Skeletal muscle satellite cell (primary cell): ENCODE data around the gene CARF.
"Not testable (repeated sequence)": the region's sequence is repeated elsewhere in the genome, so short reads cannot be mapped to it uniquely, and the experiment has no call there.

Experiments used
- H3K27me3 ChIP-seq: 2 replicates; pipeline ENCODE4 v1.7.0; 2013; ENCODE audit warnings: low read length; ENCODE audit not compliant: control insufficient read depth, insufficient read depth
- H3K36me3 ChIP-seq: 2 replicates; pipeline ENCODE4 v1.7.0; 2013; ENCODE audit warnings: mild to moderate bottlenecking, control low read depth, low read length; ENCODE audit not compliant: insufficient read depth
- H3K4me1 ChIP-seq: 2 replicates; pipeline ENCODE4 v1.7.0; 2013; ENCODE audit warnings: low read length; ENCODE audit not compliant: control insufficient read depth, insufficient read depth
- H3K4me2 ChIP-seq: 2 replicates; pipeline ENCODE4 v1.7.0; 2013; ENCODE audit warnings: mild to moderate bottlenecking, low read length
- H3K4me3 ChIP-seq: 2 replicates; pipeline ENCODE4 v1.7.0; 2013; ENCODE audit warnings: low read length
- H3K9ac ChIP-seq: 2 replicates; pipeline ENCODE4 v1.7.0; 2013; ENCODE audit warnings: mild to moderate bottlenecking, low read depth, low read length, moderate library complexity
- H3K9me3 ChIP-seq: replicated peaks from 2 replicates; pipeline ENCODE4 v1.7.0; 2013; ENCODE audit warnings: mild to moderate bottlenecking, control low read depth, low read length

The CARF gene

GRCh38 chr2:202941771-202942170 is 29.7 kb downstream of the CARF start:
- Histone ChIP-seq H3K4me2 (no peak overlapping the region), H3K4me3 (no peak overlapping the region), H3K36me3 (peaks cover 4% of the 10 kb centered on the region), H3K4me1 (peaks cover 3% of the 10 kb centered on the region), H3K9me3 (no peaks in the 10 kb centered on the region), H3K27me3 (no peaks in the 10 kb centered on the region), H3K9ac (no peak overlapping the region)

GRCh38 chr2:202944408-202944807 is 32.3 kb downstream of the CARF start:
- Histone ChIP-seq H3K9me3 (no peaks in the 10 kb centered on the region), H3K4me3 (no peak overlapping the region)

DNA sequence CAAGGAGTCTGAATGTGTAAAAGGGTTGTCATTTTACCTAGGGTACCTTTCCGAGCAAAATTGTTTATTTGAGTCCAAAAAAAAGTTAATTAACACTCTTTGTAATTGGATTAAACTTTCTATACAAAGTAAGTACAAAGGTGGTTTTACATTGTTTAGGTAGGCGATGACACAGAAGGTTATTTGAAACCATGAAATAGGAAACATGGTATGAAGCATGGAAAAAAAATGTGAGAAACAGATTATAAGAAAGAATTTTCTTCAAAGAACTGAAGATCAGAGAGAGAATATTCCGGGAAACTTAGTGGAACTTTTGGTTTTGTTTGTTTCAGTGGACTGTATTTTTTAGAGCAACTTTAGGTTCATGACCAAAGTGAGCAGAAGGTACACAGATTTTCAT is 32.7 kb downstream of the CARF start:
- H3K9me3 ChIP-seq: no peaks in the 10 kb centered on the region
- H3K4me2 ChIP-seq: no peak overlapping the region
- no peaks in the 10 kb centered on the region for H3K27me3 ChIP-seq
- no peak overlapping the region for H3K9ac ChIP-seq
- H3K4me3 ChIP-seq: no peak overlapping the region
- H3K4me1 ChIP-seq: peaks cover 3% of the 10 kb centered on the region
- no peaks in the 10 kb centered on the region for H3K36me3 ChIP-seq

More at GRCh38 chr2:202944408-202944807, 32.3 kb downstream of the CARF start:
- Histone ChIP-seq H3K4me1 (peaks cover 3% of the 10 kb centered on the region), H3K9ac (no peak overlapping the region), H3K36me3 (no peaks in the 10 kb centered on the region), H3K4me2 (no peak overlapping the region), H3K27me3 (no peaks in the 10 kb centered on the region)

GRCh38 chr2:202945497-202945896 is 33.4 kb downstream of the CARF start:
- Histone ChIP-seq H3K4me3 (no peak overlapping the region), H3K9me3 (no peaks in the 10 kb centered on the region), H3K27me3 (no peaks in the 10 kb centered on the region), H3K4me2 (no peak overlapping the region), H3K4me1 (peaks cover 3% of the 10 kb centered on the region), H3K36me3 (no peaks in the 10 kb centered on the region), H3K9ac (no peak overlapping the region)

- H3K36me3 ChIP-seq, H3K27me3 ChIP-seq, H3K4me3 ChIP-seq, H3K9ac ChIP-seq, H3K4me2 ChIP-seq, H3K9me3 ChIP-seq, H3K4me1 ChIP-seq: not testable (repeated sequence)
Observed at GRCh38 chr2:202949333-202949732, 37.3 kb downstream of the CARF start.

GRCh38 chr2:202950592-202950991 is 38.5 kb downstream of the CARF start:
- Histone ChIP-seq H3K27me3 (no peaks in the 10 kb centered on the region), H3K36me3 (no peaks in the 10 kb centered on the region)

GRCh38 chr2:202960524-202960923 is 48.4 kb downstream of the CARF start:
- no peaks in the 10 kb centered on the region for H3K9me3 ChIP-seq
- H3K9ac ChIP-seq: no peak overlapping the region

More at GRCh38 chr2:202950592-202950991, 38.5 kb downstream of the CARF start:
- Histone ChIP-seq H3K4me3 (no peak overlapping the region), H3K4me1 (no peaks in the 10 kb centered on the region), H3K4me2 (no peak overlapping the region), H3K9ac (no peak overlapping the region), H3K9me3 (no peaks in the 10 kb centered on the region)

GRCh38 chr2:202963712-202964111 is 51.6 kb downstream of the CARF start:
- Histone ChIP-seq H3K4me2 (no peak overlapping the region), H3K27me3 (no peaks in the 10 kb centered on the region), H3K4me1 (peaks cover 2% of the 10 kb centered on the region), H3K9ac (no peak overlapping the region), H3K4me3 (no peak overlapping the region), H3K36me3 (no peaks in the 10 kb centered on the region), H3K9me3 (no peaks in the 10 kb centered on the region)

More at GRCh38 chr2:202960524-202960923, 48.4 kb downstream of the CARF start:
- Histone ChIP-seq H3K4me1 (no peaks in the 10 kb centered on the region), H3K4me3 (no peak overlapping the region), H3K27me3 (no peaks in the 10 kb centered on the region), H3K4me2 (no peak overlapping the region), H3K36me3 (no peaks in the 10 kb centered on the region)

- Histone ChIP-seq H3K4me3 (no peak overlapping the region), H3K27me3 (no peaks in the 10 kb centered on the region), H3K9me3 (no peaks in the 10 kb centered on the region), H3K4me2 (no peak overlapping the region), H3K4me1 (peaks cover 2% of the 10 kb centered on the region), H3K9ac (no peak overlapping the region), H3K36me3 (no peaks in the 10 kb centered on the region)
Observed at GRCh38 chr2:202965810-202966460, 53.9 kb downstream of the CARF start.

- H3K4me1 ChIP-seq, H3K9ac ChIP-seq, H3K9me3 ChIP-seq, H3K4me3 ChIP-seq, H3K27me3 ChIP-seq, H3K36me3 ChIP-seq, H3K4me2 ChIP-seq: not testable (repeated sequence)
Observed at GRCh38 chr2:202969404-202969803, 57.3 kb downstream of the CARF start.

- Histone ChIP-seq H3K36me3 (no peaks in the 10 kb centered on the region), H3K9ac (no peak overlapping the region), H3K27me3 (no peaks in the 10 kb centered on the region), H3K4me2 (no peak overlapping the region), H3K4me3 (no peak overlapping the region), H3K9me3 (no peaks in the 10 kb centered on the region), H3K4me1 (no peaks in the 10 kb centered on the region)
Observed at GRCh38 chr2:202976809-202977208, 64.7 kb downstream of the CARF start.

- no peaks in the 10 kb centered on the region for H3K27me3 ChIP-seq
- no peak overlapping the region for H3K4me3 ChIP-seq
- no peak overlapping the region for H3K9ac ChIP-seq
- no peaks in the 10 kb centered on the region for H3K4me1 ChIP-seq
- H3K9me3 ChIP-seq: no peaks in the 10 kb centered on the region
- H3K4me2 ChIP-seq: no peak overlapping the region
- H3K36me3 ChIP-seq: no peaks in the 10 kb centered on the region
Observed at GRCh38 chr2:202982779-202983491, 70.9 kb downstream of the CARF start.
